DLD1 (cell line): ENCODE results near the gene DDX54.
"Not testable (repeated sequence)": the region's sequence is repeated elsewhere in the genome, so short reads cannot be mapped to it uniquely, and the experiment has no call there.

Source experiments
- in situ Hi-C: cut with HindIII; loops from 2 replicates; pipeline ENCODE4 v1.10.0; 2017; ENCODE audit warnings: low sequenced_read_pairs

The DDX54 gene

DNA sequence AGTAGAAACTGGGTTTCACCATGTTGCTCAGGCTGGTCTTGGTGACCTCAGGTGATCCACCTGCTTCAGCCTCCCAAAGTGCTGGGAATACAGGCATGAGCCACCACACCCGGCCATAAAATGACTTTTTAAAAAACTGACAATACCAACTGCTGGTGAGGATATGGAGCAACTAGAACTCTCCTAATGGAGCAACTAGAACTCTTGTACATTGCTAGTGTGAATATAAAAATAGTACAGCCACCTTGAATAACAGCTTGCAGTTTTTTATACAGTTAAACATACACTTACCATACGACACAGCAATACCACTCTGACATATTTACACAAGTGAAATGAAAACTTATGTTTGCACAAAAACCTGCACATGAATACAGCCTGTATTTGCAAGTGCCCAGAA lies 38.3 kb downstream of the DDX54 start:
- in situ Hi-C loops: no loop called here

DNA sequence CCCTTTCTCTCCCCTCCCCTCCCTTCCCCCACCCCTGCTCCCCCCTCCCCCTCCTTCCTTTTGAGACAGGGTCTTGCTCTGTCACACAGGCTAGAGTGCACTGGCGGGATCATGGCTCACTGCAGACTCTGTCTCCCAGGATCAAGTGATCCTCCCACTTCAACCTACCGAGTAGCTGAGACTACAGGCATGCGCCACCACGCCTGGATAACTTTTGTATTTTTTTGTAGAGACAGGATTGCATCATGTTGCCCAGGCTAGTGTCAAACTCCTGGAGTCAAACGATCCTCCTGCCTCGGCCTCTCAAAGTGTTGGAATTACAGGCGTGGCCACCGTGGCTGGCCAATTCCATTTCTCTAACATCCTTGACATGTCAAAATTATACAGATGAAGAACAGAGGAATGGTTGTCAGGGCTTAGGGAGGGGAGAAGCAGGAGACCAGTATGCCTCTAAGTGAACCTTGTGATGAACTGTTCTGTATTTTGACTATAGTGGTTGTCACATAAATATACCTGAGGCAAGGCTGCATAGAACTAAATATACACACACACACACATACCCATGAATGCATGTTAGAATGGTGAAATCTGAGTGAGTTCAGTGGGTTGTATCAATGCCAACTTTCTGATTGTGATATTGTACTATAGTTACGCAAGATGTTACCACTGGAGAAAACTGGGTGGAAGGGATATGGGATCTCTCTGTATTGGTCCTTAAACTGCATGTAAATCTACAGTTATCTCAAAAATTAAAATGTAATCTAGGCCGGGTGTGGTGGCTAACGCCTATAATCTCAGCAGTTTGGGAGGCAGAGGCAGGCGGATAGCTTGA lies 39.3 kb downstream of the DDX54 start:
- in situ Hi-C loops: no loop called here

DNA sequence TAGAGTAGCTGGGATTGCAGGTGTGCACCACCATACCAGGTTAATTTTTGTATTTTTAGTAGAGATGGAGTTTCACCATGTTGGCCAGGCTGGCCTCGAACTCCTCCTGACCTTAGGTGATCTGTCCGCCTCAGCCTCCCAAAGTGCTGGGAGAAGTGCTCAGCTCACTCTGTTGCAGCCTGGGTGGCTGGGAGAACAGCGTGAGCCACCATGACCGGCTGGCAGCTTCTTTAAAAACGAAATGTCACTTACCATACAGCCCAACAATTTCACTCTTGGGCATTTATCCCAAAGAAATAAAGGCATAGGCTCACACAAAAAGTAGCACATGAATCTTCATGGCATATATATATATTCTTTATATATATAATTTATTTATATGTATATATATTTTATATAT lies 40.5 kb downstream of the DDX54 start:
- in situ Hi-C loops: no loop called here

DNA sequence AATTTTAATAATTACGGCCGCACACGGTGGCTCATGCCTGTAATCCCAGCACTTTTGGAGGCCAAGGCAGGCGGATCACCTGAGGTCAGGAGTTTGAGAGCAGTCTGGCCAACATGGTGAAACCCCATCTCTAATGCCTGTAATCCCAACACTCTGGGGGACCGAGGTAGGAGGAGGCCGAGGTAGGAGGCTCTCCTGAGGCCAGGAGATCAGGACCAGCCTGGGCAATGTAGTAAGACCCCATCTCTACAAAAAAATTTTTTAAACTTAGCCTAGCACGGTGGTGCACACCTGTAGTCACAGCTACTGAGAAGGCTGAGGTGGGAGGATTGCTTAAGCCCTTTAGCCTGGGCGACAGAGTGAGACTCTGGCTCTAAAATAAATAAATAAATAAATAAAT lies 41.3 kb downstream of the DDX54 start:
- in situ Hi-C loops: no loop called here

DNA sequence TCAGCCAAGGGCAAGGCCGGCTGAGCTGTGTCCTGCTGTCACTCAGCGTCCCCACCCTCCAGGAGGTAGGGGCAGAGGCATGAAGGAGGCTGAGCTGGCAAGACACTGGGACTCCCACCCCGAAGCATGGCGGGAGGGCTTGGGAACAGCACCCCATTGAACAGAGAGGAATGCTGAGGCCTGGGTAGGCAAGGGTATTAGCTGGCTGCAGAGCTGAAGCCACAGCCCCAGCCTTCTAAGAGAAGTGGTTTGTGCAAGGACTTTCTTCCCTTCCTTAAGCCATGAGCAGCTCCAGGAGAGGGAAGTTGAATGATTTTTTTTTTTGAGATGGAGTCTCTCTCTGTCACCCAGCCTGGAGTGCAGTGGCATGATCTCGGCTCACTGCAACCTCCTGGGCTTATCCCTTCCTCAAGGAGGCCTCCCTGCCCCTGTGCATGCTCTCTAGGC lies 42.4 kb downstream of the DDX54 start:
- in situ Hi-C loops: no loop called here

DNA sequence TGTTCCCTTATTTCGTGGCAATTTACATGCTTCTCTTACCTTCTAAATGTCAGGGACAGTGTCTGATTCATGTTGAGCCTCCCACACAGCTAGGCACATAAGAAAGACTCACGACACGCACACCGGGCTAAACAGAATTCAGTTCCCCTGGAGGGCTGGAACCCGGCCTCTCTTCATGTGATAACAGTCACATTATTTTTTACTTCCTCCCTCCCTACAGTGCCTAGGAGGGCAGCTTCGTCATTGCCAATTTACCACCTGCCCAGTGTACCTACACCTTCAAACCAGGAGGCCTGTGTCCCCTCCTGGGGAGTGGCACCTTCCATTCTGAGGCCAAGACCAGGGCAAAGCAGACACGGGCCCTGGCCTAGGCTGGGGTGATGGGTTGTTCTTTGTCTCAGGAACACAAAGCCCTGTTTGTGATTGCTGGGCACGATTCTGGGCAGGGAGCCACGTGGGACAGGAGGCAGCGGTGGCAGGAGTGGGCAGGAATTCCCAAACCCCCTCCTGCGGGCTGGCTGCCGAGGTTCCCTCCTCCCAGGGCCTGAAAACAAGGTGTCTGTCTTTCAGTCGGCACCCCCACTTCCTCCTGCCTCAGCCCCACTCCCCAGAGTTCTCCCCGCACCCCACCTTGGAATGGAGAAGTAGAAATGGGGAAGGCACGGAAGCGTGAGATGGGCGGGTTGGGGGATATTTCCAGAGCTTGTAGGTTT lies 42.9 kb downstream of the DDX54 start:
- in situ Hi-C loops: no loop called here

DNA sequence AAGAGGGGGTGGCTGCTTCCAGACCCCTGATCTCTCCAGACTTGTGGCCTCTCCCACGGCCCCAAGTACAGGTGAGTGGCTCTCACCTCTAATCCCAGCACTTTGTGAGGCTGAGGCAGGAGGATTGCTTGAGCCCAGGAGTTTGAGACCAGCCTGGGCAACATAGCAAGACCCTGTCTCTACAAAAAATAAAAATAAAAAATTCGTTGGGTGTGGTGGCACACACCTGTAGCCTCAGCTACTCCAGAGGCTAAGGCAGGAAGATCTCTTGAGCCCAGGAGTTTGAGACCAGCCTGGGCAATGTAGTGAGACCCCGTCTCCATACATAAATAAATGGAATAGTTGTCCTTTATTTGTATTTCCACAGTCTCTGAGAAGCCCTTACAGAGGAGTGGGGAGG lies 43.6 kb downstream of the DDX54 start:
- in situ Hi-C loops: not testable (repeated sequence)

DNA sequence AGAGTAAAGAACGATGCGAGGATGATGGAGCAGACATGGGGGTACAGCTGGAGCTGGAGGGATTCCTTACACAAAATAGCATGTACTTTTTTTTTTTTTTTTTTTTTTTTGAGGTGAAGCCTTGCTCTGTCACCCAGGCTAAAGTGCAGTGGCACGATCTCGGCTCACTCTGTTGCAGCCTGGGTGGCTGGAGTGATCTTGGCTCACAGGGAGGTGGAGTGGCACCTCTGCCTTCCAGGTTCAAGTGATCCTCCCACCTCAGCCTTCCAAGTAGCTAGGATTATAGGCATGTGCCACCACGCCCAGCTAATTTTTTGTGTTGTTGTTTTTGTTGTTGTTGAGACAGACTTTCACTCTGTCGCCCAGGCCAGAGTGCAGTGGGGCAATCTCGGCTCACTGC lies 44.6 kb downstream of the DDX54 start:
- in situ Hi-C loops: no loop called here

DNA sequence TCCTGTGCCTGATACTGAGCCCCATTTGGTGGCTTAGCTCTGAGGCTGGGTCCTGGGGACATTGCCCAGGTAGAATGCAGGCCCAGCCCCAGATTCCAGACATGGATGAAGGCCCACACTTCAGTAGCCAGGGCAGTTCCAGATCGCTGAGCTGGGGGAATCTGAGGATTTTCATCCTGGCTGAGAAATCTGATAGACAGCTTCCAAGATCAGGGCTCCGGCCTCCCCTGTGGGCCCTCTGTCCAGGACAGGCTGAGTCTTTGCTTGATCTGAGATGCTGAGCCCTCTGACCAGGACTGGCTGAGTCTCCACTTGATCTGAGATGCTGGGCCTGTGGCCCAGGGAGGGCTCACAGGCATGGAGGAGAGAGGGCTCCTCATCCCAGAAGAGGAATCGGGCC lies 46.5 kb downstream of the DDX54 start:
- in situ Hi-C loops: no loop called here

DNA sequence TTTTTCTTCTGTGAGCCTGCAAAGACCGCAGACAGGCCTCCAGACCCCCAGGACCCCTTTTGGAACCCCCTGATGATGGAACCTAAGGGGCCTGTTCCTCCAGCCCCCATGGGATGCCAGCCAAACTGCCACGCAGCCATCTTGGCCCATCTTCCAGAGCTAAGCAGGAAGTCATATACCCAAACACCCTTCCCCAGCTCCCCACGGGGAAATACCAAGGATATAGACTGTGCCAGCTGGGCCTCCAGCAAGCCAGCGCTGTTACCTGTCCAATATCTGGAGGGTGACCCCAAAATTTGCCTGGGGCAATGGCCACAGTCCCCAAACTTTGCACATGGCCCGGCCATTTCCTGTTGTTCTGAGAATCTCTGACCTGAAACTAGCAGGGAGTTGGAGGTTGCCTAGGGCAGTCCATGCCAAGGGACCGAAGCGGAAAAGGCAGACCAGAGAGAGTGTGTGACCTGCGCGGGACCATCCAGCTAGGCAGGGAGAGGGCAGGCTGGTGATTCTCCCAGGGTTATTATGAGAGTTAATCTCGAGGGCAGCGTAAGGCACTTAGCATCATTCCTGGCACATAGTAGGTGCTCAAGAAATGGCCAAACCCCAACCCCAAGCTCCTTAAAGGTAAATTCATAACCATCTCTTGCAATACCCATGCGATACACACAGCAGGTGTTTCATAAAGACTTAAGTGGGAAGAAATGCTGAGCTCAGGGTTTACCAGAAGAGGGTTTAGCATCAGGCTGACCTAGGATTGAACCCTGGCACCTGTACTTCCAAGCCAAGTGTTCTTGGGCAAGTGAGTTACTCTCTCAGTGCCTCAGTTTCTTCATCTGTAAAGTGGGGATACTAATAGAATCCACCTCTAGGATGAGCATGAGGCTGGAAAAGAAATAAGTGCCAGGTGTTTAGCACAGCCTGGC lies 47.2 kb downstream of the DDX54 start:
- in situ Hi-C loops: no loop called here

DNA sequence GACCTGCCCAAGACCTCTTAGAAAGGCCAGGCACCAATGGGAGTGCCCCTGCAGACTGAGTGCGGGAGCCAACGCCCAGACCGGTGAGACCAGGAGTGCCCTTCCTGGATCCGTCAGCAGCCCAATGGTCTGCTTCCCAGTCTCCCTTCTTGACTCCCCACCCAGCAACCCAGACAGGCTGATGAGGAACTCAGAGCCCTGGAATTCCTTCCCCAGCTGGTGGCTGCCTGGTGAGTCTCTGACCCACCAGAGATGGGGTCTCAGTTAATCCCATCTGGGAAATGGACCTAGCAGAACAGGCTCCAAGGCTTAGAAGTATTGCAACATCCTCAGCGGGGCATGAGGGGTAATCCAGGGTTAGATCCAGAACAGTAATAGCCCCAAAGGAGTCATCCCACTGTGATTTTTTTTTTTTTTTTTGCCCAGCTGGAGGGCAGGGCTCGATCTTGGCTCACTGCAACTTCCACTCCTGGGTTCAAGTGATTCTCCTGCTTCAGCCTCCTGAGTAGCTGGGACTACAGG lies 48.2 kb downstream of the DDX54 start:
- in situ Hi-C loops: no loop called here

DNA sequence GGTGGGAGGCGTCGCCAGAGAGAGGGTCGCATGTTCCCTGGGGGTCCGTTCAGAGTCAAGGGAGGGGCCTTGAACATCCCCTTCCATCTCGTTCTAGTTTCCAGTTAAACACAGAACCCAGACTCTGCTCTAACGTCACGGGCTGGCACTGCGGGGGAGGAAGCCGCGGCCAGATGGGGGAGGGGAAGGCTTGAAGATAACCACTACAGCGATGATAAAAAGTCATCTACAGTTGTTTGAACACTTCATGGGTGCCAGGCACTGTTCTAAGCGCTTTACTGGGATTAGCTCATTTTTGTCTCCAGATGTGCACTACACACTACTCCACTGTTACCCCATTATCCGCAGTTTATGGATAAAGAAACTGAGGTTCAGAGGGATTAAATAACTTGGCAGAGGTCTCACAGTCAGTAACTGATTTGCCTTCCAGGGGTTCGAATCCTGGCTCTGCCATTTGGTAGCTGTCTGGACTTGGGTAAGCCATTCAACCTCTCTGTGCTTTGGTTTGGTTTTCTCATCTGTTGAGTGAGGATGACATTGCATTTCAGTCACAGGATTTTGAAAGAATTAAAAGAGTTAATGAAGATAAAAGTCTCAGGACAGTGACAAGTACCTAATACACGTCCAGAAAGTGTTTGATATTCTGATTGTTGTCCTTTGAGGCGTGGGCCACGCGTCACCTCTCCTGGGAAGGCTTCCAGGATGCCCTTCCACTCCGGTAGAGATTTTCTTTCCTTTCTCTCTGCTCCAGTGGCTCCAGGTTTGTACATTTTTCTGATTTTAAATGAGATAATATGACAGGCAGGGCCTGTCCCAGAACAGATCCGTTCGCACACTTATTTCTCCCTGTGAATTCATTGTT lies 48.9 kb downstream of the DDX54 start:
- in situ Hi-C loops: no loop called here

DNA sequence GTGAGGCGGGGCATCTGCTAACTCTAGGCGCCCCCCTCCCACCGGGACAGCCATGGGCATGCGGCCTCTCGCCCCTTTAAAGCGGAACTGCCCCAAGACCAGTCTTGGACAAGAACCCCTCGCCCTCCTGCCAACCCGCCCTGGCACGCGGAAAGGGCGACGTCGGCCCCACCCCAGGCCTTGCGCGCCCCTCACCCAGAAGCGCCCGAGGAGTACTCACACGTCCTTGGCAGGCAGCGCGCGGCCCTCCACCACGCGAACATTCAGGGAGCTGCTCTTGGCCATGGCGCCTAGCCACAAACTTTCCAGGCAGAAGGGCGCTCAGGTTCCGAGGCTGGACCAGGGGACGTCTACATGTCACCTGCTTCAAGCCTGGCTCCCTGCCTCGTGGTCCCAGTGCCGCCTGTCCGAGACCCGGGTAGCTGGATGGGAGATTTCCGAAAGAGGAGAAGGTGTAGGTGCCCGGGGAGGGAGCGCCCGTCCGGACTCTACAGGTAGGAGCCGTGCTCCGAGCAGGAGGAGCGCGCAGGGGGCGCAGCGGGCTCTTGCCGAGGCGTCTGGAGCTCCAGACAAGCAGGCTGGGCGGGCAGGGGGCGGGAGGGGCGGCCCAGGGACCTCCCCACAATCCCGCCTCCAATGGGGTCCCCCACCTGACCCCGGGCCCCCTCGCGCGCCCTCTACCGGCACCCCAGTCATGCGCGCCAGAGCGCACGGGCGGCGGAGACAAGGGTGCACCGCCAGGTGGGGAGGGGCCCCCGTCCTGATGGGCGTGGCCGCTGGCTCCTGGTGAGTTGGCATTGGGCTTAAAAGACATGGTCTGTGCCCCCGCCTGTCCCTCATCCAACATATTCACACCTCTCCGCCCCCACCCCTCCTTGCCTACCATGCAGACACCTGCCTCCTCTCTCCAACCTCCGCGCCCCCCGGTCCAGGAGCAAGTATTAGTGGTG lies 49.8 kb downstream of the DDX54 start, which contains the start of gene RASAL1:
RASAL1 (minus strand) TSS at position 584 of the 950 bp plus-strand sequence; CDS start at position 285, 299 bp downstream.
- in situ Hi-C loops: no loop called here

DNA sequence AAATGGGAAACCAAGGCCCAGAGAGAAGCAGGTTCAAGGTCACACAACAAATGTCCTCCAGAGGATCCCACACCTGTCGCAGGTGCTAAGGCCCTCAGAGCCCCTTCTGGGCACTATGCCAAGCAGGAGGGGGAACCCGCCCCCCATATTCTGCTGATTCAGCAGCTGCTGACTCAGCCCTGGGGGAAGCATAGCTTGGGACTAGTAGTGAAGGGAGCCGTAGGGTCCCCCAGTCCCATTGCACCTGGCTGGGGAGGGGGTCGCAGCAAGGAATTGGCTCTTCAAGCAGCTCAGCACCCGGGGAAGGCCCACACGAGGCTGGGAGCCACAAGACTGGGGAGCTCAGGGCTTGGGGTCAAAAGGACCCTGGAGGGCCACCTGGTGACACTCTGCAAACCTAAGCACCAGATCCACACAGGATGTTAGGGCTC lies 50.7 kb downstream of the DDX54 start:
- in situ Hi-C loops: no loop called here

DNA sequence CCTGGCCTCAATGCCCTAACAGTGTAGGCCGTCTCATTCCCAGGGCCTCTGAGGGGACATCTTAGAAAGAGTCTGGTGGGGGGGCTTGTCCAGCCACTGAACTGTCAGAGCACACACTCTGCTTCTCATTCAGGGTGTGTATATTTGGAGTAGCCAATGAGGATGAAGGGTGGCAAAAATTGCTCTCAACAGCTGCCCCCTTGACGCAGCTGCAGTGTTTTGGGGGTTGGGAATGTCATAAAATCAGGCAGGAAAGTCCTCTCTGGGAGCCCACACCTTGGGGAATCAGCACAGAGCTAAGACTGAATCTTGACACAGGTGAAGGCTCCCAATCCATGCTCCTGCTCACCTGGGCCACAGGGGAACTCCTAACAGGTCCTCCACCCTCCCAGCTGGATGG lies 51.2 kb downstream of the DDX54 start:
- in situ Hi-C loops: no loop called here

DNA sequence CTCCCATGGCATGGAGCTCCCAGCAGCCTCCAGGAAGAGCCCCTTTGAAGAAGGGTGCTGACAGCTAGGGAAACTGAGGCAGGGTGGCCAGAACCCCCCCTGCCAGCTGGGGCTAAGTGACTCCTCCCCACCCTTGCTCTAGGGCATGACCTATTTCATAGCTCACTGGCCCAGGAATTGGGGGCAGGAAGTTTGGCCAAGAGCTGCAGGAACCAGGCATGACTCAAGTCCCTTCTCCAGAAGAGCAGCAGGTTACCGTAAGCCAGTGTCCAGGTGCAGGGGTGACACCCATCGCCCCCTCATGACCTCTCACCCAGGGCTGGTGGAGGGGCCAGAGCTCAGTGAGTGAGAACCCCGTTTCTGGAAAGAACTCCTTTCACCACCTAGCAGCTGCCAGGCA lies 51.6 kb downstream of the DDX54 start:
- in situ Hi-C loops: no loop called here

DNA sequence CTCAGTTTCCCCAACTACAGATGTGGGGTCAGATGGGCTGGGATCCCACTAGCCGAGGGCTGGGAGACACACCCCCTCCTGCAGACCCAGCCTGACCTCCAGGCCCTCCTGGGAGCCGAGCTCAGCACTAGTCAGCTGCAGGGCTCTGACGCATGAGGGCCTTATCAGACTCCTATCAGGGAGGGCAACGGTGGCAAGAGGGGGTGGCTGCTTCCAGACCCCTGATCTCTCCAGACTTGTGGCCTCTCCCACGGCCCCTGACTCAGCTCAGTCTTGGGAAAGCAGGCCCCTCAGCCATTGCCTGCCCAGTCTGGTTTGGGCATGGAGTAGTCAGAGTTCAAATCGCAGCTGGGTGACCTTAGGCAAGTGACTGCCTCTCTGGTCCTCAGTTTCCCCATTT lies 52.2 kb downstream of the DDX54 start:
- in situ Hi-C loops: no loop called here

DNA sequence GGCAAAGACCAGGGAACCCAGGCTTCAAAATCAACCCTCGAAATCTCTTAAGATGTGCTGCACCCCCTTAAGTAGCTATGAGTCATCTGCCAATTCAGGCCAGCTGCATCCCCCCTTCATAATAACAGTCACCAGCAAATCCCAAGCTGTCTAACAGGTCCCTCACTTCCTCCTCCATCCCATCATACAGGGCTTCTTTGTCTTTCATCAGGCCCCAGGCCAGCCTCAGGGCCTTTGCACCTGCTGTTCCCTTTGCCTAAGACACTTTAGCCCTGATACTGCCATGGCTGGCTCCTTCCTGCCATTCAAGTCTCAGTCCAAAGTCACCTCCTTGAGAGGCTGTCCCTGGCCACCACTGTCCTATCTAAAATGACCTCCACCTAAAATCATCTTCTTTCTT lies 53.7 kb downstream of the DDX54 start:
- in situ Hi-C loops: no loop called here
